ENCODE data around the gene KRTAP4-12. TPM values are rescaled to one million over a fixed set of nuclear protein-coding genes. Genes with fewer than 3 reads are reported as not detected.

Gene KRTAP4-12
- polyA plus RNA-seq, 3 donors: not detected

GRCh38 chr17:41082626-41083025, 41.4 kb downstream of the KRTAP4-12 start:
- no peaks in the 10 kb centered on the region for H3K79me2 ChIP-seq (ENCODE audit: insufficient read depth, low read length)
- 95% methylated on average over 2 of the region's 4 CpGs for WGBS (ENCODE audit: insufficient coverage)
- H3K27me3 Mint-ChIP-seq (ENCODE audit: low read depth in 3 of 3): peaks cover 0 to 2% (median under 1%) of the 10 kb centered on the region in 3 donors
- no peak overlapping the region for H3K4me3 ChIP-seq (replicated peaks in 1 of 3; ENCODE audit: low read depth in 2 of 3, low read length in 3 of 3)
- no peaks in the 10 kb centered on the region for H3K4me1 ChIP-seq (ENCODE audit: control insufficient read depth in 1 of 2, insufficient read depth in 2 of 2, low read length in 2 of 2)
- intact Hi-C loops (cut with micrococcal nuclease): no loop called here
- no peak overlapping the region for H3K27ac Mint-ChIP-seq
- H3K9me3 Mint-ChIP-seq: peaks cover 0 to 5% (median 0%) of the 10 kb centered on the region in 7 donors
- no peak for TF ChIP-seq CTCF (IDR thresholded peaks at IDR 0.05)
- no peak overlapping the region for H3K4me3 Mint-ChIP-seq
- no peak overlapping the region for H2AFZ ChIP-seq (ENCODE audit: insufficient read depth, low read depth, low read length, poor library complexity, severe bottlenecking)
- no peaks in the 10 kb centered on the region for H4K20me1 ChIP-seq (ENCODE audit: insufficient read depth, low read length)
- no peaks in the 10 kb centered on the region for H3K27me3 ChIP-seq (ENCODE audit: control insufficient read depth in 2 of 2, insufficient read depth in 2 of 2, low read length in 2 of 2)
- H3K27ac ChIP-seq (ENCODE audit: low read depth in 1 of 2, low read length in 2 of 2): no peak overlapping the region
- no peak overlapping the region for H3K9ac ChIP-seq (ENCODE audit: insufficient read depth, low read length, poor library complexity, severe bottlenecking)
- no peaks in the 10 kb centered on the region for H3K36me3 Mint-ChIP-seq
- H3K4me1 Mint-ChIP-seq: no peaks in the 10 kb centered on the region
- no peaks in the 10 kb centered on the region for H3K36me3 ChIP-seq (replicated peaks in 1 of 2; ENCODE audit: control insufficient read depth in 1 of 2, insufficient read depth in 2 of 2, low read length in 2 of 2)
- H3K4me2 ChIP-seq (replicated peaks; ENCODE audit: extremely low read depth, low read length, poor library complexity, severe bottlenecking): no peak overlapping the region
- no peaks in the 10 kb centered on the region for H3K9me3 ChIP-seq (replicated peaks in 1 of 2; ENCODE audit: control insufficient read depth in 1 of 2, insufficient read depth in 1 of 2, low read length in 2 of 2)
- DNase-seq: no peak

- H3K4me1 ChIP-seq (ENCODE audit: control insufficient read depth in 1 of 2, insufficient read depth in 2 of 2, low read length in 2 of 2): no peaks in the 10 kb centered on the region
- no peak overlapping the region for H3K27ac ChIP-seq (ENCODE audit: low read depth in 1 of 2, low read length in 2 of 2)
- no peak overlapping the region for H3K4me2 ChIP-seq (replicated peaks; ENCODE audit: extremely low read depth, low read length, poor library complexity, severe bottlenecking)
- no peak overlapping the region for H3K4me3 Mint-ChIP-seq
- DNase-seq: no peak
- H3K79me2 ChIP-seq (ENCODE audit: insufficient read depth, low read length): no peaks in the 10 kb centered on the region
- no peak overlapping the region for H3K27ac Mint-ChIP-seq
- peaks cover 0 to 8% (median 5%) of the 10 kb centered on the region in 7 donors for H3K9me3 Mint-ChIP-seq
- H3K36me3 Mint-ChIP-seq: no peaks in the 10 kb centered on the region
- TF ChIP-seq CTCF (IDR thresholded peaks at IDR 0.05): no peak
- no peaks in the 10 kb centered on the region for H4K20me1 ChIP-seq (ENCODE audit: insufficient read depth, low read length)
- no peaks in the 10 kb centered on the region for H3K4me1 Mint-ChIP-seq
- H3K9ac ChIP-seq (ENCODE audit: insufficient read depth, low read length, poor library complexity, severe bottlenecking): no peak overlapping the region
- H3K36me3 ChIP-seq (replicated peaks in 1 of 2; ENCODE audit: control insufficient read depth in 1 of 2, insufficient read depth in 2 of 2, low read length in 2 of 2): no peaks in the 10 kb centered on the region
- no peaks in the 10 kb centered on the region for H3K27me3 ChIP-seq (ENCODE audit: control insufficient read depth in 2 of 2, insufficient read depth in 2 of 2, low read length in 2 of 2)
- no peak overlapping the region for H2AFZ ChIP-seq (ENCODE audit: insufficient read depth, low read depth, low read length, poor library complexity, severe bottlenecking)
- intact Hi-C loops (cut with micrococcal nuclease): no loop called here
- H3K27me3 Mint-ChIP-seq (ENCODE audit: low read depth in 3 of 3): peaks cover 2 to 5% (median 3%) of the 10 kb centered on the region in 3 donors
- H3K4me3 ChIP-seq (replicated peaks in 1 of 3; ENCODE audit: low read depth in 2 of 3, low read length in 3 of 3): no peak overlapping the region
- H3K9me3 ChIP-seq (replicated peaks in 1 of 2; ENCODE audit: control insufficient read depth in 1 of 2, insufficient read depth in 1 of 2, low read length in 2 of 2): no peaks in the 10 kb centered on the region
Observed at GRCh38 chr17:41076788-41077187, 47.2 kb downstream of the KRTAP4-12 start.

Data from CD14-positive monocyte (primary cell).